Fibroblast of peridontal ligament (primary cell): Measurements from ENCODE around the gene IFI16.

Source experiments
- DNase-seq: peaks from one replicate; pipeline ENCODE4 v3.0.0-alpha.2; 2010; ENCODE audit errors: extremely low read depth

IFI16 gene

GRCh38 chr1:159065106-159065505 is 55.4 kb downstream of the IFI16 start:
- no peak for DNase-seq

- no peak for DNase-seq
Measured at GRCh38 chr1:159066108-159066507, 56.4 kb downstream of the IFI16 start.

GRCh38 chr1:159067699-159068621 is 58.3 kb downstream of the IFI16 start:
- DNase-seq = no peak

- DNase-seq = peak; percentile 54
Measured at GRCh38 chr1:159068886-159069285, 59.2 kb downstream of the IFI16 start.

GRCh38 chr1:159071970-159072582 is 62.4 kb downstream of the IFI16 start:
- DNase-seq = peak; percentile 90

- peak; percentile 77 for DNase-seq
Measured at GRCh38 chr1:159076438-159077119, 66.9 kb downstream of the IFI16 start, which contains the start of gene AIM2. AIM2 (minus strand) TSS chr1:159076766; CDS start chr1:159073499, 3,267 bp downstream.

GRCh38 chr1:159077120-159077961 is 67.6 kb downstream of the IFI16 start:
- DNase-seq = peak; percentile 84

- DNase-seq = no peak
Measured at GRCh38 chr1:159079525-159079924, 69.8 kb downstream of the IFI16 start.

- no peak for DNase-seq
Measured at GRCh38 chr1:159081626-159082025, 71.9 kb downstream of the IFI16 start.

GRCh38 chr1:159083013-159083412 is 73.3 kb downstream of the IFI16 start:
- no peak for DNase-seq

GRCh38 chr1:159084152-159084551 is 74.4 kb downstream of the IFI16 start:
- DNase-seq = no peak

GRCh38 chr1:159084867-159085266 is 75.2 kb downstream of the IFI16 start:
- no peak for DNase-seq

GRCh38 chr1:159088050-159088449 is 78.3 kb downstream of the IFI16 start:
- DNase-seq = peak; percentile 91

- no peak for DNase-seq
Measured at GRCh38 chr1:159088546-159089183, 79.0 kb downstream of the IFI16 start.

- no peak for DNase-seq
Measured at GRCh38 chr1:159089184-159089791, 79.6 kb downstream of the IFI16 start.

GRCh38 chr1:159090286-159091179 is 80.8 kb downstream of the IFI16 start:
- peak; percentile 45 for DNase-seq

GRCh38 chr1:159091180-159091560 is 81.5 kb downstream of the IFI16 start:
- no peak for DNase-seq

- no peak for DNase-seq
Measured at GRCh38 chr1:159091607-159092031, 81.9 kb downstream of the IFI16 start.

- DNase-seq = peak; percentile 90
Measured at GRCh38 chr1:159092036-159092760, 82.5 kb downstream of the IFI16 start.
